Occipital lobe (tissue), 2 donors: ENCODE results near the gene ACTN4. TPM values are rescaled to one million over a fixed set of nuclear protein-coding genes. Genes with fewer than 3 reads are reported as not detected.

Source experiments
- DNase-seq: peaks from one replicate; lab custom pipeline; 2025; lab: John Stamatoyannopoulos, UW
- total RNA-seq: library from RNA; depleted of rRNA; stranded (reverse); fragments of >200 nt; gene quantifications from one replicate; pipeline ENCODE4 v1.2.3, GENCODE V29; 2014

ACTN4 gene
- total RNA-seq, 1 donor from 2014 or later: 53.2 TPM

DNA sequence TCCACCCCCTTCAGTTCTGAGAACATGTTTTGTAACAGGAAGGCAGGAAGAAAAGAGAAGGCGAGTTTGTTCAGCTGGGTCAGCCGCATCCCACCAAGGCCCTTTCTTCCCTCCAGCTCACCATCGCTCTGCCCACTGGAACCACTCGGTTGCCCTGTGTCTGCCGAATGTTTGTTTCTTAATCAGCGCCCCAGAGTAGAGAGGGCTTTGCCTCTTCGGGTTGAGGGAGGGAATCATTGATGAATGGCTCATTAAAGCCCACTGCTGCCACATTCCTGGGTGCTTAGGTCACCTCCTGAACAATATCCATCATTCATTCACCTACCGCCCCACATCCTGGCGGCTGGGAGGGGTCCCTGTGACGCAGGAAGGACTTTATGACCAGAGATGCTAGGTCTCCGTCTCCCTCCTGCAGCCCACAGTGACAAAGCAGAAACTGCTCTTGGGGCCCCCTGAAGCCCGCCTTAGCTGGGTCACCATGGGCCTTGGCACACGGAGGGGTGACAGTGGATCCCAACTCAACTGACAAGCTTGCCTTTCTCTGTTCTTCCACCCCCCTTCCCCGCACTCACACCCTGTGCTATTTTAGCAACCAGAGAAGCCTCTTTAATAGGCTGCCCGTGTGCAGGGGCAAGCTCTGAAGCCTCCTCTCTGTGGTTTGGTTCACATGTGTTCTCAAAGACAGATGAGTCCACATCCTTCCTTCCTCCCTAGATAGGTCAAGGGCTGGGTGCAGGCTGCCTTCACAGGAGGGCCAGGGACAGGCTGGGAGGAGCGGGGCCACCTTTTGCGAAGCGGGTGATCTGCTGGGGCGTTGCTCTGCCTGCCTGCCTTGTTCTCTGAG lies 46.2 kb downstream of the ACTN4 start:
- no peak for DNase-seq

- no peak for DNase-seq
These were observed 47.9 kb downstream of the ACTN4 start for GRCh38 chr19:38695317-38695683.

- no peak for DNase-seq
These were observed 48.6 kb downstream of the ACTN4 start for GRCh38 chr19:38695832-38696728.

DNA sequence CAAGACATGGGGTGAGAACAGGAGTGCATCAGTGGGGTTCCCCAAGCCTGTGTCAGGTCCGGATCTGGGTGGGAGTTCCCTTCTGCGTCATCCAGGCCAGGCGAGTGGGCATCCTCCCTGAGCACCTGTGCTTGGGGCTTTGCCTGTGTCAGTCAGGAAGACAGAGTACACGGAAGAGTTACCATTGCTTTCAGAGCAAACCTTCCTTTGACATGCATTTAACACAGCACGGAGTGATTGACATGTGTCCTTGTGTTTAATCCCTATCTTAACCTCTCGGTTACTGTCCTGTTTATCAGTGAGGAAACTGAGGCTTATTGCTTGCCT lies 49.2 kb downstream of the ACTN4 start:
- DNase-seq: no peak

DNA sequence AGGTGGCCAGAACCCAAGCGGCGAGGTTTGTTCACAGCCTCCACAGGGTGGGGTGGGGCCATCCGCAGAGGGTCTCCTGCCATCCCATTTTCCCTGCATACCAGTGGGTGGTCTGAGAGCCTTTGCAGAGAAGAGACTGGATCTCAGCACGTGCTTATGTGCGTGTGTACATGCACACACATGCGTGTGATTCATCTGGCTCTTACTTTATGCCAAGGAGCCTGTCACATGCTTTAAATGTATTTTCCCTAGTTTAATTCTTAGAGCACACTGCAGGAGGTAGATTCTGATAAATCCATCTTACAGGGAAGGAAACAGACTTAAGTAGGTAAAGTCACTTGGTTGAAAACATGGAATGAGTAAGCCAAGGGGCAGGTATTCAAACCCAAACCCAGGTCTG lies 49.7 kb downstream of the ACTN4 start:
- DNase-seq: no peak

GRCh38 chr19:38697641-38698071 lies 50.2 kb downstream of the ACTN4 start:
- no peak for DNase-seq

- no peak for DNase-seq
These were observed 51.0 kb downstream of the ACTN4 start for GRCh38 chr19:38698225-38699026.

- DNase-seq: no peak
These were observed 51.5 kb downstream of the ACTN4 start for GRCh38 chr19:38699027-38699346.

DNA sequence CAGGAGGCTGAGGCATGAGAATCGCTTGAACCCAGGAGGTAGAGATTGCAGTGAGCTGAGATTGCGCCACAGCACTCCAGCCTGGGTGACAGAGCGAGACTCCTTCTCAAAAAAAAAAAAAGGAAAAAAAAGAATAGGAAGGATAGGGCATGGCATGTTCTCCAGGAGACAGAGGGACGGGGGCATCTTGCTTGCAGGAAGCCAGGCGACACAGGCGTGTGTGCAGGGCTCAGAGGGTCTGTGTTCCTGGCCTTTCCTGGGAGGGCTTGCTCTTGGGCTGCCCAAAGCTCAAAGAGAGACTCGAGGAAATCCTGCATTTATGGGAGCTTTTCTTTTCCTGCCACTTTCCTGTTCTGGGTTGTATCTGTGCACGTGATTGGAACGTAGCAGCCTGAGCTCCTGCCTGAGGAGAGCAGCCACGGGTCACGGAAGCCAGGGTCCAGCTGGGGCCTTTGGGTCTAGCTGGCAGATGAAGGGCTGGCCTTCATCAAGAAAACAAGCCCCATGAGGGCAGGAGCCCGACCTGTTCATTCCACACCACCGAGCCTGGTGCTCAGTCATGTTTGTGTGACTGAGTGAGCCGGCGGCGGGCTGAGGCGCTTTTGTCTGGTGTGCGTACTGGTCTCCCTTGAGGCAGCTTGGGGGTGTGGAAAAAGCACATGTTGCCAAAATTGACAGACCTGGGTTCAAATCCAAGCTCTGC lies 52.3 kb downstream of the ACTN4 start:
- no peak for DNase-seq

DNA sequence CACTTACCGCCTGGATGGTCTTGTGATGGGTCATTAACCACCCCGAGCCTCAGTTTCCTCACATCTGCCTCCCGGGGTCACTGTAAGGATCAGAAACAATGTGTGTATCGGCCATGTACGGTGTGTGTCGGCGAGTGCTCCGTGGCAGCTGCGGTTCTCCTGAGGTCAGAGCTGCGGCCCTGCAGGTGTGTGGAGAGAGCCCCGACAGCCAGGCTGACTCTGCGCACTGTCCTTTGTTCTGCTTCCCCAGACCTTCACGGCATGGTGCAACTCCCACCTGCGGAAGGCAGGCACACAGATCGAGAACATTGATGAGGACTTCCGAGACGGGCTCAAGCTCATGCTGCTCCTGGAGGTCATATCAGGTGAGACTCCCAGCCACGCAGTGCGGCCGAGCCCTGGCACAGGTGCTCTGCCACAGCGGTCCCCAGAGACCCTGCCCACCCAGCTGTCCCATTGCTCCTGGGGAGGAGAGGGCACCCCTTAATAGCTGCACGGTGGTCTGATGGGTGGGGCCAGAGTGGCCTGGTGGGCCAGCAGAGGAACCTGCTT lies 53.0 kb downstream of the ACTN4 start:
- DNase-seq: no peak

DNA sequence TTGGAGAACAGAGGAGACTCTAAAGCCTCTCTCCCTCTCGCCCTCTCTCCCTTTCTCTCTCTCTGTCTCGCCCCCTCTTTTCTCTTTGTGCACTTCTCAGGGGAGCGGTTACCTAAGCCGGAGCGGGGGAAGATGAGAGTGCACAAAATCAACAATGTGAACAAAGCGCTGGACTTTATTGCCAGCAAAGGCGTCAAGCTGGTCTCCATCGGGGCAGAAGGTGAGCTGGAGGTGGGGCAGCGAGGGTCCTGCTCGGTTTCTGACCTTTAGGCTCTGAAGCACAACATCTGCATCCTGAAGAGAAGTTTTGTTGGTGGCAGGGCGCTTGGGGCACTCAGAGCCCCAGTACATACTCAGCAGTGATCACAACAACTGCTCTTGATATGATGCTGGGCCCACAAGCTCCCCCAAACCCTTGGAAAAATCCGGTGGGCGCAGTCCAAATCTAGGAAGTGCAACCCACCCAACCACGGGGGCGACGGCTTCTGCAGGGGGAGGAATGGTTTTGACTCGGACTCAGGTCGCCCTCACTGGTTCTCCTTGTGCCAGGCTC lies 53.5 kb downstream of the ACTN4 start:
- no peak for DNase-seq

GRCh38 chr19:38701455-38702063 lies 54.1 kb downstream of the ACTN4 start:
- no peak for DNase-seq

GRCh38 chr19:38702278-38702677 lies 54.8 kb downstream of the ACTN4 start:
- no peak for DNase-seq

- DNase-seq: no peak
These were observed 56.1 kb downstream of the ACTN4 start for GRCh38 chr19:38703509-38703908.

DNA sequence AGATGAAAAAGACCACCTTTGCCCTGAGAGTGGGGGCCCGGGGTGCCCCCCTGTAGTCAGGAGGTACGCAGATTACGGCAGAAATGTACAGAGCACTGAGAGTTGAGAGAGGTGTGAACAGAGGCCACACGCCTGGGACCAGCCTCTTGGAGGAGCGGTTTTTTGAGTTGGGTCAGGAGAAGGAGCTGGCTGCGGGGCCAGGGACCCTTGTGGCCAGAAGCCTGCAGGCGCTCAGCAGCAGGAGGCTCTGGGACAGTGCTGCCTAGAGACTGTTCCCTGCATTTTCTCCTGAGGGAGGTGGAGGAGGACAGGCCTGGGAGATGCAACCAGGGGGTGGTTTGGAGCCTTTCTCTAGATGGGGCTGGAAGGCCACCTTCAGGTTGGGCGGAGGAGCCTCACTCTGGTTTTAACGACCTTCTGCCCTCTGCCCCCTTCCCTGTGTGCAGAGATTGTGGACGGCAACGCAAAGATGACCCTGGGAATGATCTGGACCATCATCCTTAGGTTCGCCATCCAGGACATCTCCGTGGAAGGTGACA lies 57.1 kb downstream of the ACTN4 start:
- DNase-seq: no peak

DNA sequence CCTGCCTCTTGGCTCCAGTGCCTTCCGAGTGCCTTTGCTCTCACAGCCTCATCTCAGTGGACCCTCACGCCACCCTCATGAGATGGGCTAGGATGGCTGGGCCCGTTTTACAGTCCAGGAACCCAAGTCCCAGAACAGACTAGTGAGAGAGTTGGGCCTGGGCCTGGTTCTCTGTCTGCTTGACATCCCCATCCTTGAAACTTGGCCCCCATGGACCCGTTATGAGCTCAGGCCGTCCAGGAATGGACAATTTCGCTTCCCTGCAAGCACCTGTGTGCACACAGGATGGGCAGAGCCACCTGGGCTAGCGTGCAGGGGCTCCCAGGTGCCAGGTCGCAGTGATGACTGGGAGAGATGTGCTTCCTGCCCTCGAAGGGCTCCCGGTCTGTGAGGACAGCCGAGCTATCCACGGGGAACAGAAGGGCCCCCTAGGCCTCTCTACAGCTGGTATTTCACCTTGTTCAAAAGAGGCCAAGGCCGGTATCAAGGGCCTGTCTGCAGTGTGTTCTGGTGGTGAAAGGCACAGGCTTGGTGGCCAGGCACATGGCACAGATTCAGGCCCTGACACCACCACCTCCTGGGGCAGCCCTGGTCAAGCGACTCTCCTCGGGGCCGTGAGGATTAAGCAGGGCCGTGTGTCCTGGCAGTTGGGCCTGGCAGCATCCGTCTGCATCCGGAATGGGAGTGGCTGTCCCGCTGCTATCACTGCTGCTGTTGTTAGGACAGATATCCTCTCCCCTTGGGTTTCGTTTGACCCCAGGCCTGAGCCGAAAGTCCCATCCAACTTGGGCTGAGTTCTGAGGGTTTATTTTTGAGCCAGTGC lies 58.0 kb downstream of the ACTN4 start:
- no peak for DNase-seq

DNA sequence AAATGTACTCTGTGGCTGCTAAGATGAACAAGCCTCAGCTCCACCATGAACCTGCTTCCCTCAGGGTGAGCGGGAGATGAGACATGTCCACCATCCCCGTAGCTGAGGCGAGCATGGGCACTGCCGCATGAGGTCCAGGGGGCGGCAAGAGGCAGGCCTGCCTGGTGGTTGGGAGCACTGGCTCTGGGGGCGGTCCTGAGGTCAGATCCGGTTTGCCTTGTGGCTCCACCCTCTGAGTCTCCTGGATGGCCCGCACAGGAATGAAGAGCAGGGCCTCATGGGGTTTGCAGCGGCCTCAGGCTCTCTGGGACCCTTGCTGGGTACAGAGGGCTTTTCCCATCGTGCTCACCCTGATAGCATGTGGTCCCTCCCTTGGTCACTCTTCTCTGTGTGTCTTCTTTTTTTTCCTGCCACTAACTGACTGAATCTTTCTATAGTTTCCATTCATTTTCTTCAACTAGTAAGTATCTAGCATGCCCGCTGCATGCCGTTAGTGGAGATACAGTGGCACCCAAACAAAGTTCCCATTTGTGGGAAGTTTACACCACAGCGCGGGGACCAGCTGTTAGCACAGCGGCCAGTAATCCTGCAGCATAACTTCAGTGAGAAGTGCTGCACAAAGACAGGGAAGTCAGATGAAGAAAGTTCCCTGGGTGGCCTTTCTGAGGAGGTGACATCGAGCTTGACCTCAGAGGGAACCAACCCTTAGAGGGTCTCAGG lies 59.5 kb downstream of the ACTN4 start:
- no peak for DNase-seq

- DNase-seq: no peak
These were observed 60.2 kb downstream of the ACTN4 start for GRCh38 chr19:38707512-38708114.
